ENCODE results near the gene GPBP1L1. TPM values are rescaled to one million over a fixed set of nuclear protein-coding genes. Genes with fewer than 3 reads are reported as not detected.

The GPBP1L1 gene
- total RNA-seq, 1 experiment from 2014 or later = 116 TPM

- intact Hi-C loops (cut with micrococcal nuclease) = no loop called here
- BruUV-seq (replicated peaks) = no TSS peak
- TF ChIP-seq, protein P1, sequence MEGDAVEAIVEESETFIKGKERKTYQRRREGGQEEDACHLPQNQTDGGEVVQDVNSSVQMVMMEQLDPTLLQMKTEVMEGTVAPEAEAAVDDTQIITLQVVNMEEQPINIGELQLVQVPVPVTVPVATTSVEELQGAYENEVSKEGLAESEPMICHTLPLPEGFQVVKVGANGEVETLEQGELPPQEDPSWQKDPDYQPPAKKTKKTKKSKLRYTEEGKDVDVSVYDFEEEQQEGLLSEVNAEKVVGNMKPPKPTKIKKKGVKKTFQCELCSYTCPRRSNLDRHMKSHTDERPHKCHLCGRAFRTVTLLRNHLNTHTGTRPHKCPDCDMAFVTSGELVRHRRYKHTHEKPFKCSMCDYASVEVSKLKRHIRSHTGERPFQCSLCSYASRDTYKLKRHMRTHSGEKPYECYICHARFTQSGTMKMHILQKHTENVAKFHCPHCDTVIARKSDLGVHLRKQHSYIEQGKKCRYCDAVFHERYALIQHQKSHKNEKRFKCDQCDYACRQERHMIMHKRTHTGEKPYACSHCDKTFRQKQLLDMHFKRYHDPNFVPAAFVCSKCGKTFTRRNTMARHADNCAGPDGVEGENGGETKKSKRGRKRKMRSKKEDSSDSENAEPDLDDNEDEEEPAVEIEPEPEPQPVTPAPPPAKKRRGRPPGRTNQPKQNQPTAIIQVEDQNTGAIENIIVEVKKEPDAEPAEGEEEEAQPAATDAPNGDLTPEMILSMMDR (IDR thresholded peaks at IDR 0.05; ENCODE audit: unreplicated experiment) = no peak
- Mint-ChIP-seq H3K27me3 (ENCODE audit: insufficient read depth, unreplicated experiment) (no peaks in the 10 kb centered on the region), H3K36me3 (ENCODE audit: insufficient read depth, unreplicated experiment) (peaks cover 33% of the 10 kb centered on the region), H3K9me3 (ENCODE audit: unreplicated experiment) (no peaks in the 10 kb centered on the region), H3K4me1 (ENCODE audit: insufficient read depth, unreplicated experiment) (peaks cover 15% of the 10 kb centered on the region), H3K4me3 (ENCODE audit: unreplicated experiment) (peak overlapping the region; percentile 14), H3K27ac (ENCODE audit: low read depth, unreplicated experiment) (no peak overlapping the region)
- ChIA-PET CTCF (interaction anchor here (0.6 kb wide), 1 partner anchor 598 kb away, joined by 4 read pairs; no protein-coding TSS in a partner anchor), POLR2A (interaction anchor here (0.6 to 3.1 kb wide), 8 partner anchors 12 to 215 kb away, joined by 3 to 16 read pairs (median 3); partner anchors contain the start of genes GPBP1L1, PRDX1 and TMEM69)
- no peak for DNase-seq (ENCODE audit: unreplicated experiment)
Observed at GRCh38 chr1:45589861-45590260, 96.5 kb downstream of the GPBP1L1 start.

DNA sequence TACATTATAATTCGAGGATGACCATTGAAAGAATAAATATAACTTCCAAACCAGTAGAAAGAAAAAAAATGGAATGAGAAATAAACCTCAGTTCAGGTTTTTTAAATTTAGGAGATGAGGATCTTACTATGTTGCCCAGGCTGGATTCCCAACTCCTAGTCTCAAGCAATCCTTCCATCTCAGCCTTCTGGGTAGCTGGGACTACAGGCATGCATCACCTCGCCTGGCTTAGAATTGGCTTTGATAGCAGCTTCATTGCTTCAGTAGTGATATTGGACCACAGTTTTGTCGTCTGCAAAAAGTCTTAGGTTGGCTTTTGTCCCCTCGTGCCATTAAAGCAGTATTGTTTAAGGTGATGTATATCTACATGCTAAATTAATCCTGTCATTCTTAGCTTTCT is 99.6 kb downstream of the GPBP1L1 start:
- POLR2A ChIA-PET = interaction anchor here (0.6 to 2.9 kb wide), 3 partner anchors 27 to 87 kb away, joined by 3 to 13 read pairs (median 9); partner anchors contain the start of genes AKR1A1, CCDC163 and MMACHC
- Mint-ChIP-seq H3K36me3 (ENCODE audit: insufficient read depth, unreplicated experiment) (peaks cover 20% of the 10 kb centered on the region), H3K4me1 (ENCODE audit: insufficient read depth, unreplicated experiment) (peaks cover 15% of the 10 kb centered on the region), H3K27ac (ENCODE audit: low read depth, unreplicated experiment) (peak overlapping the region; percentile 59), H3K9me3 (ENCODE audit: unreplicated experiment) (no peaks in the 10 kb centered on the region), H3K4me3 (ENCODE audit: unreplicated experiment) (peak overlapping the region; percentile 89), H3K27me3 (ENCODE audit: insufficient read depth, unreplicated experiment) (no peaks in the 10 kb centered on the region)
- TF ChIP-seq, protein P1 (IDR thresholded peaks at IDR 0.05; ENCODE audit: unreplicated experiment) = no peak
- CTCF ChIA-PET = no interaction called here
- intact Hi-C loops (cut with micrococcal nuclease) = no loop called here
- no peak for DNase-seq (ENCODE audit: unreplicated experiment)
- BruUV-seq (replicated peaks) = no TSS peak

GRCh38 chr1:45585496-45586075 is 100.7 kb downstream of the GPBP1L1 start:
- intact Hi-C loops (cut with micrococcal nuclease) = no loop called here
- Mint-ChIP-seq H3K27me3 (ENCODE audit: insufficient read depth, unreplicated experiment) (no peaks in the 10 kb centered on the region), H3K4me3 (ENCODE audit: unreplicated experiment) (peak overlapping the region; percentile 89), H3K9me3 (ENCODE audit: unreplicated experiment) (no peaks in the 10 kb centered on the region), H3K36me3 (ENCODE audit: insufficient read depth, unreplicated experiment) (peaks cover 14% of the 10 kb centered on the region), H3K4me1 (ENCODE audit: insufficient read depth, unreplicated experiment) (peaks cover 15% of the 10 kb centered on the region), H3K27ac (ENCODE audit: low read depth, unreplicated experiment) (peak overlapping the region; percentile 68)
- BruUV-seq (replicated peaks) = no TSS peak
- POLR2A ChIA-PET = interaction anchor here (0.7 to 3.6 kb wide), 15 partner anchors 9 to 496 kb away, joined by 3 to 30 read pairs (median 6); partner anchors contain the start of genes AKR1A1, GPBP1L1, MAST2 and PRDX1
- TF ChIP-seq, protein P1 (IDR thresholded peaks at IDR 0.05; ENCODE audit: unreplicated experiment) = no peak
- CTCF ChIA-PET = interaction anchor here (0.6 to 1.0 kb wide), 3 partner anchors 26 to 85 kb away, joined by 3 to 6 read pairs (median 4); partner anchors contain the start of genes CCDC163 and MMACHC
- DNase-seq (ENCODE audit: unreplicated experiment) = no peak

DNA sequence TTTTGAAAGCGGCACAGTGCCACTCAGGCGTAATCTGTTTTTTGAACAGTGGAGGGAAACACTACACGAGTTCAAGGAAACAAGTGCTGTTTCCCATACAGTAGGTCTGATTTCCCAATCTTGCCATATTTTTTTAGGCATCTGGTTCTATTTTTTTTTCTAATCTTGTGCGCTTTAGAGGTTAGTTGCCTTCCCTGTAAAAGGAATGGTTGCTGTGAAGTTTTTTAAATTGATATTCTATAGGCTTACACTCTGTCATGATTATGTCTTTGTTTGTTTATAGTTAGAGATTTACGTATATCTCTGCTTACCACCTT is 101.3 kb downstream of the GPBP1L1 start:
- Mint-ChIP-seq H3K4me3 (ENCODE audit: unreplicated experiment) (peak overlapping the region; percentile 89), H3K27me3 (ENCODE audit: insufficient read depth, unreplicated experiment) (no peaks in the 10 kb centered on the region), H3K4me1 (ENCODE audit: insufficient read depth, unreplicated experiment) (peaks cover 15% of the 10 kb centered on the region), H3K27ac (ENCODE audit: low read depth, unreplicated experiment) (peak overlapping the region; percentile 68), H3K36me3 (ENCODE audit: insufficient read depth, unreplicated experiment) (peaks cover 14% of the 10 kb centered on the region), H3K9me3 (ENCODE audit: unreplicated experiment) (no peaks in the 10 kb centered on the region)
- POLR2A ChIA-PET = interaction anchor here (0.7 to 3.6 kb wide), 16 partner anchors 9 to 662 kb away, joined by 3 to 30 read pairs (median 6); partner anchors contain the start of genes AKR1A1, GPBP1L1, MAST2 and MUTYH
- TF ChIP-seq, protein P1 (IDR thresholded peaks at IDR 0.05; ENCODE audit: unreplicated experiment) = no peak
- no peak for DNase-seq (ENCODE audit: unreplicated experiment)
- CTCF ChIA-PET = interaction anchor here (1.0 kb wide), 1 partner anchor 85 kb away, joined by 3 read pairs; the partner anchor contains the start of genes CCDC163 and MMACHC
- BruUV-seq (replicated peaks) = no TSS peak
- intact Hi-C loops (cut with micrococcal nuclease) = no loop called here
